ENCODE data around the gene LAD1. TPM values are rescaled to one million over a fixed set of nuclear protein-coding genes. Genes with fewer than 3 reads are reported as not detected.

Gene LAD1
- total and polyA plus RNA-seq, 2 of the 4 experiments (the other 2 are of a cell fraction) = under 0.01 to 0.07 TPM

DNA sequence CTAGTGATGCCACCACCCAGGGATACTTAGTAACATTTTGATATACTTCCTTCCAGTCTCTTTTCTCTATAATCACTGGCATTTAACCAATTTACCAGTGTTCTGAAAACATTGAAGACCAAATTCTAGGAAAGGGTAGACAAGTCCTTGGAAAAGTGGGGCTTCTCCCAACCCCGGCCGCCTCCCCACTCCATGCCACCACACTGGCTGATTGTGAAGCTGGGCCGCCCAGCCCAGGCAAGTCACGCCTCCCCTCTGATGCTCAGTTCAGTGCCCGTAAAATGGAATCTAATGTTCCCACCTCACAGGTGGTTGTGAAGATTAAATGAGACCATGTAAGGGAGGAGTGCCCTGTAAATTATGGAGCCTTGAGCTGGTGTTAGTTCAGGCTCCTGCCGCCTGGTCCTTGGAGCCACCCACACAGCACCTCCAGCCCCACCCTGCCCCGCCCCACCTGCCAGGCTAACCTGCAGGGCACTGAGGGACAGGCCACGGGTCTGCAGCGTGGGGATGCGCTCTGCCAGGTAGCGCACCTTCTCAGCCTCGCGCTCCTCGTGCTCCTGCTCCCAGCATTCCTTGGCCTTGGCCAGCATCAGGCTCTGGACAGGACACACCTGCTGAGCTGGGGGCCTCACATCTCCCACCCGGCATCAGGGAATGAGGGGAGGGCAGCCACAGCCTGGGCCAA, 15.1 kb upstream of the LAD1 start:
- H3K36me3 ChIP-seq (ENCODE audit: control insufficient read depth, insufficient read depth, low read length) = no peaks in the 10 kb centered on the region
- H3K27ac ChIP-seq (ENCODE audit: insufficient read depth, low read length) = no peak overlapping the region
- no peak overlapping the region for H4K91ac ChIP-seq (ENCODE audit: insufficient read depth, low read depth, low read length)
- TF ChIP-seq CHD1 (IDR thresholded peaks at IDR 0.05; ENCODE audit: low read depth, low read length) (no peak), MAZ (IDR thresholded peaks at IDR 0.05; ENCODE audit: borderline replicate concordance, low read depth, low read length) (no peak), SMC3 (IDR thresholded peaks at IDR 0.05; ENCODE audit: low read depth, low read length) (no peak), RCOR1 (IDR thresholded peaks at IDR 0.05; ENCODE audit: insufficient replicate concordance, low read length) (no peak), MAFK (IDR thresholded peaks at IDR 0.05; ENCODE audit: low read depth, low read length) (no peak)
- H3K4me3 ChIP-seq (ENCODE audit: insufficient read depth, low read depth, low read length) = no peak overlapping the region
- ChIA-PET CTCF (no interaction called here), POLR2A (ENCODE audit: unreplicated experiment) (no interaction called here)
- H4K5ac ChIP-seq (ENCODE audit: low read depth, low read length) = no peak overlapping the region
- no peaks in the 10 kb centered on the region for H3K9me1 ChIP-seq (ENCODE audit: insufficient read depth, low read length)
- H3K23ac ChIP-seq (ENCODE audit: low read depth, low read length) = no peak overlapping the region
- no peak overlapping the region for H3K9ac ChIP-seq (ENCODE audit: low read depth, low read length)
- H2BK5ac ChIP-seq (ENCODE audit: low read depth, low read length, poor library complexity, severe bottlenecking) = no peak overlapping the region
- no peak overlapping the region for H2BK120ac ChIP-seq (ENCODE audit: low read depth, low read length)
- no peak overlapping the region for H3K14ac ChIP-seq (replicated peaks; ENCODE audit: low read depth, low read length)
- dilution Hi-C loops (cut with HindIII; ENCODE audit: low sequenced_read_pairs, unreplicated experiment) = no loop called here
- WGBS, 2 experiments (ENCODE audit: extremely low coverage in 2 of 2, insufficient read length in 1 of 2) = 96% methylated on average over 4 of the region's 15 CpGs; no CpG with 5 or more reads in 1 of the 2 experiments
- H3K4me1 ChIP-seq (ENCODE audit: control insufficient read depth, insufficient read depth, low read length) = no peaks in the 10 kb centered on the region
- H3K4me2 ChIP-seq (ENCODE audit: low read depth, low read length) = no peak overlapping the region
- H3K27me3 ChIP-seq (ENCODE audit: control insufficient read depth, insufficient read depth, low read length) = peaks cover 75% of the 10 kb centered on the region
- no peak overlapping the region for H3K56ac ChIP-seq (ENCODE audit: extremely low read depth, insufficient read depth, low read length)
- no peak overlapping the region for H2AK5ac ChIP-seq (ENCODE audit: low read depth, low read length)
- H3K18ac ChIP-seq (ENCODE audit: low read depth, low read length) = no peak overlapping the region
- ATAC-seq (ENCODE audit: low read depth) = no peak
- in situ Hi-C loops (cut with MboI; ENCODE audit: low sequenced_read_pairs) = no loop called here
- H4K20me1 ChIP-seq (ENCODE audit: insufficient read depth, low read length) = no peaks in the 10 kb centered on the region
- no peak overlapping the region for H2AK9ac ChIP-seq (replicated peaks; ENCODE audit: low read depth, low read length, poor library complexity)
- peaks cover 11% of the 10 kb centered on the region for H3K9me3 ChIP-seq (ENCODE audit: control insufficient read depth, insufficient read depth, low read length)
- H2BK15ac ChIP-seq (ENCODE audit: low read depth, low read length) = no peak overlapping the region
- no TSS peak for BruUV-seq (replicated peaks)
- H4K8ac ChIP-seq (ENCODE audit: low read depth in 2 of 2, low read length in 2 of 2) = no peak overlapping the region
- intact Hi-C loops (cut with micrococcal nuclease) = no loop called here
- no peak overlapping the region for H2AFZ ChIP-seq (replicated peaks; ENCODE audit: low read length, poor library complexity)
- no peak overlapping the region for H2BK20ac ChIP-seq (ENCODE audit: low read depth, low read length)
- no peak for DNase-seq
- no peak overlapping the region for H3K4ac ChIP-seq (ENCODE audit: low read depth, low read length)
- no peaks in the 10 kb centered on the region for H3K79me1 ChIP-seq (ENCODE audit: low read depth in 1 of 2, low read length in 2 of 2)
